A549 (cell line): ENCODE measurements around the gene WNT1. TPM values are rescaled to one million over a fixed set of nuclear protein-coding genes. Genes with fewer than 3 reads are reported as not detected.

Source experiments
- ATAC-seq, 2 experiments: fragments of 200-7000 bp in 1 of 2; fragments of >200 bp in 1 of 2; cut with Nextera tagmentation in 1 of 2; cut with Tn5 transposase in 1 of 2; 3 replicates each; pipeline versions ENCODE4 v1.8.0 to v1.9.1; 2018 to 2020; ENCODE audit warnings: mild to moderate bottlenecking in 1 of 2, moderate library complexity in 1 of 2
- CTCF ChIA-PET: fragments of 300-600 bp; sonication (Branson Sonifier 250); formaldehyde crosslinking; extraction: SDS; loops from one replicate; lab custom pipeline; 2021; ENCODE audit warnings: antibody characterized with exemption, inconsistent platforms; lab: Yijun Ruan, JAX
- POLR2A ChIA-PET: fragments of 350-600 bp; formaldehyde crosslinking; extraction: SDS; loops from one replicate; lab custom pipeline; 2021; ENCODE audit warnings: antibody characterized with exemption, inconsistent platforms; lab: Yijun Ruan, JAX
- DNase-seq, 2 experiments: peaks; one replicate each; pipeline versions ENCODE4 v3.0.0 to v3.0.0-alpha.2; 2011 to 2016; ENCODE audit warnings: low read depth in 1 of 2, low spot score in 1 of 2
- FAIRE-seq: peaks from 2 replicates; lab custom pipeline; 2011; peaks lifted over from hg19 to GRCh38; lab: Jason Lieb, UNC
- H3K27ac ChIP-seq, 2 experiments: fragments of >200 bp; sonication (Bioruptor Twin); formaldehyde crosslinking; 3 replicates each; pipeline ENCODE4 v1.5.1; 2016 to 2017
- H3K4me1 ChIP-seq: fragments of >200 bp; sonication (Bioruptor Twin); formaldehyde crosslinking; 3 replicates; pipeline ENCODE4 v1.6.1; 2016
- H3K4me2 ChIP-seq: fragments of >200 bp; sonication (Bioruptor Twin); formaldehyde crosslinking; 3 replicates; pipeline ENCODE4 v1.6.1; 2016
- H3K4me3 ChIP-seq: fragments of >200 bp; sonication (Bioruptor Twin); formaldehyde crosslinking; 3 replicates; pipeline ENCODE4 v1.5.1; 2016
- H3K9me3 ChIP-seq: fragments of >200 bp; sonication (Bioruptor Twin); formaldehyde crosslinking; 3 replicates; pipeline ENCODE4 v1.6.1; 2016
- CBX8 ChIP-seq: fragments of 200-600 bp; sonication (generic); IDR thresholded peaks from 2 replicates; pipeline ENCODE4 v1.6.1; 2016
- CEBPB ChIP-seq, 2 experiments: fragments of >200 bp in 1 of 2; sonication (Bioruptor Twin) in 1 of 2; formaldehyde crosslinking in 1 of 2; IDR thresholded peaks; 2 replicates each; pipeline ENCODE4 v1.6.1; 2012 to 2016
- CHD4 ChIP-seq: fragments of 200-600 bp; sonication (generic); IDR thresholded peaks from 2 replicates; pipeline ENCODE4 v1.6.1; 2016; ENCODE audit warnings: antibody characterized with exemption, mild to moderate bottlenecking, borderline replicate concordance
- EHF ChIP-seq: fragments of 250-450 bp; sonication (Bioruptor Pico); IDR thresholded peaks from 2 replicates; pipeline ENCODE4 v1.5.0; 2020; ENCODE audit warnings: mild to moderate bottlenecking
- ELK1 ChIP-seq: fragments of 150-350 bp; IDR thresholded peaks from 2 replicates; pipeline ENCODE4 v1.6.1; 2014; ENCODE audit warnings: low read depth, mild to moderate bottlenecking, low read length
- EP300 ChIP-seq, 2 experiments: fragments of >200 bp; sonication (Bioruptor Twin); formaldehyde crosslinking; IDR thresholded peaks; 2 replicates in 1 of 2; 3 replicates in 1 of 2; pipeline ENCODE4 v1.6.1; 2016 to 2017
- FOXS1 ChIP-seq: fragments of 250-450 bp; sonication (Bioruptor Pico); IDR thresholded peaks from 2 replicates; pipeline ENCODE4 v1.5.0; 2020; ENCODE audit warnings: mild to moderate bottlenecking, moderate library complexity
- HOXB5 ChIP-seq: fragments of 250-450 bp; sonication (Bioruptor Pico); IDR thresholded peaks from 2 replicates; pipeline ENCODE4 v1.5.0; 2020; ENCODE audit warnings: mild to moderate bottlenecking, moderate library complexity
- KDM5A ChIP-seq: fragments of 200-600 bp; sonication (generic); IDR thresholded peaks from 2 replicates; pipeline ENCODE4 v1.6.1; 2016; ENCODE audit warnings: antibody characterized with exemption, mild to moderate bottlenecking
- MYC ChIP-seq: IDR thresholded peaks from 2 replicates; pipeline ENCODE4 v1.6.1; 2012; ENCODE audit warnings: mild to moderate bottlenecking, inconsistent platforms, low read length, improper control_type of control experiment, borderline replicate concordance
- PHF8 ChIP-seq: fragments of 200-600 bp; sonication (generic); IDR thresholded peaks from 2 replicates; pipeline ENCODE4 v1.6.1; 2016; ENCODE audit warnings: low read depth, mild to moderate bottlenecking, antibody characterized with exemption, moderate library complexity, borderline replicate concordance
- POLR2A ChIP-seq: IDR thresholded peaks from 2 replicates; pipeline ENCODE4 v1.6.1; 2012; ENCODE audit warnings: mild to moderate bottlenecking, low read length
- RAD21 ChIP-seq, 2 experiments: fragments of >200 bp in 1 of 2; sonication (Bioruptor Twin) in 1 of 2; formaldehyde crosslinking in 1 of 2; IDR thresholded peaks in 1 of 2; conservative IDR thresholded peaks in 1 of 2; 2 replicates in 1 of 2; 3 replicates in 1 of 2; pipeline ENCODE4 v1.6.1; 2012 to 2018; ENCODE audit warnings: inconsistent platforms in 1 of 2
- RCOR1 ChIP-seq: fragments of 150-350 bp; IDR thresholded peaks from 2 replicates; pipeline ENCODE4 v1.6.1; 2014; ENCODE audit warnings: antibody characterized with exemption, low read length, low read depth
- RFX5 ChIP-seq: fragments of 450-650 bp; IDR thresholded peaks from 2 replicates; pipeline ENCODE4 v1.7.1; 2014; ENCODE audit warnings: antibody characterized with exemption, mild to moderate bottlenecking, moderate library complexity
- SMC3 ChIP-seq: fragments of >200 bp; sonication (Bioruptor Twin); formaldehyde crosslinking; IDR thresholded peaks from 3 replicates; pipeline ENCODE4 v1.6.1; 2018; ENCODE audit warnings: inconsistent platforms
- TP53 ChIP-seq: fragments of 250-450 bp; sonication (Bioruptor Pico); IDR thresholded peaks from 2 replicates; pipeline ENCODE4 v1.5.0; 2021; ENCODE audit warnings: mild to moderate bottlenecking, moderate library complexity
- ZC3H11A ChIP-seq: fragments of 450-650 bp; IDR thresholded peaks from 2 replicates; pipeline ENCODE4 v1.6.1; 2014; ENCODE audit warnings: antibody characterized with exemption, mild to moderate bottlenecking
- ZSCAN20 ChIP-seq: fragments of 250-450 bp; sonication (Bioruptor Pico); IDR thresholded peaks from 2 replicates; pipeline ENCODE4 v1.8.0; 2022; ENCODE audit warnings: mild to moderate bottlenecking, moderate library complexity
- WGBS: methylation state at CpG from one replicate; pipeline ENCODE4 v1.1.6; 2017; ENCODE audit errors: missing lambda C conversion rate; 5-methylcytosine and 5-hydroxymethylcytosine counted together
- polyA plus RNA-seq, 4 experiments: library from polyadenylated mRNA; depleted of rRNA in 3 of 4; stranded (reverse); fragments of >200 nt; fragmentation: RNase III in 1 of 4; extraction: RNeasy Plus Mini Kit Qiagen cat#74134 plus additional on column Dnase treatment in 1 of 4; gene quantifications; 2 replicates in 3 of 4; 3 replicates in 1 of 4; pipeline ENCODE4 v1.2.3, GENCODE V29; 2011 to 2017
- TF ChIP-seq, protein P1 (sequence below): fragments of >200 bp; sonication (Bioruptor Twin); formaldehyde crosslinking; IDR thresholded peaks from 3 replicates; pipeline ENCODE4 v1.5.1; 2016
- TF ChIP-seq, protein P2 (sequence below): fragments of 250-450 bp; sonication (Bioruptor Pico); IDR thresholded peaks from 2 replicates; pipeline ENCODE4 v1.5.0; 2020; ENCODE audit warnings: low read depth, mild to moderate bottlenecking, moderate library complexity
- TF ChIP-seq, protein P3 (sequence below): fragments of >200 bp; sonication (Bioruptor Twin); formaldehyde crosslinking; IDR thresholded peaks from 2 replicates; pipeline ENCODE4 v1.6.1; 2016
- TF ChIP-seq, protein P4 (sequence below): fragments of 450-650 bp; IDR thresholded peaks from 2 replicates; pipeline ENCODE4 v1.6.1; 2014; ENCODE audit warnings: antibody characterized with exemption

Gene WNT1
- polyA plus RNA-seq, 2 of the 4 experiments (the other 2 are of a cell fraction): not detected

GRCh38 chr12:48988030-48988649, 10.0 kb downstream of the WNT1 start:
- no peaks in the 10 kb centered on the region for H3K9me3 ChIP-seq
- ATAC-seq: peak; percentile 64 to 87
- peak; percentile 39 for FAIRE-seq
- POLR2A ChIA-PET: interaction anchor here (0.6 to 1.4 kb wide), 2 partner anchors 15 to 136 kb away, joined by 3 read pairs; partner anchors contain the start of gene DDX23
- TF ChIP-seq RAD21 (conservative IDR thresholded peaks at IDR 0.05 in 1 of 2, IDR thresholded peaks at IDR 0.05 in 1 of 2) (peak; percentile 15 to 44; a peak in 2 of 5 replicates), SMC3 (peak; percentile 34; the same call in 1 of the 3 replicates), FOXS1 (CRISPR knock-in tag) (no peak), MYC (no peak), HOXB5 (CRISPR knock-in tag) (no peak), CEBPB (IDR thresholded peaks at IDR 0.05) (no peak), RCOR1 (no peak)
- TF ChIP-seq, protein P1, sequence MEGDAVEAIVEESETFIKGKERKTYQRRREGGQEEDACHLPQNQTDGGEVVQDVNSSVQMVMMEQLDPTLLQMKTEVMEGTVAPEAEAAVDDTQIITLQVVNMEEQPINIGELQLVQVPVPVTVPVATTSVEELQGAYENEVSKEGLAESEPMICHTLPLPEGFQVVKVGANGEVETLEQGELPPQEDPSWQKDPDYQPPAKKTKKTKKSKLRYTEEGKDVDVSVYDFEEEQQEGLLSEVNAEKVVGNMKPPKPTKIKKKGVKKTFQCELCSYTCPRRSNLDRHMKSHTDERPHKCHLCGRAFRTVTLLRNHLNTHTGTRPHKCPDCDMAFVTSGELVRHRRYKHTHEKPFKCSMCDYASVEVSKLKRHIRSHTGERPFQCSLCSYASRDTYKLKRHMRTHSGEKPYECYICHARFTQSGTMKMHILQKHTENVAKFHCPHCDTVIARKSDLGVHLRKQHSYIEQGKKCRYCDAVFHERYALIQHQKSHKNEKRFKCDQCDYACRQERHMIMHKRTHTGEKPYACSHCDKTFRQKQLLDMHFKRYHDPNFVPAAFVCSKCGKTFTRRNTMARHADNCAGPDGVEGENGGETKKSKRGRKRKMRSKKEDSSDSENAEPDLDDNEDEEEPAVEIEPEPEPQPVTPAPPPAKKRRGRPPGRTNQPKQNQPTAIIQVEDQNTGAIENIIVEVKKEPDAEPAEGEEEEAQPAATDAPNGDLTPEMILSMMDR: peak; percentile 80
- TF ChIP-seq, protein P2, sequence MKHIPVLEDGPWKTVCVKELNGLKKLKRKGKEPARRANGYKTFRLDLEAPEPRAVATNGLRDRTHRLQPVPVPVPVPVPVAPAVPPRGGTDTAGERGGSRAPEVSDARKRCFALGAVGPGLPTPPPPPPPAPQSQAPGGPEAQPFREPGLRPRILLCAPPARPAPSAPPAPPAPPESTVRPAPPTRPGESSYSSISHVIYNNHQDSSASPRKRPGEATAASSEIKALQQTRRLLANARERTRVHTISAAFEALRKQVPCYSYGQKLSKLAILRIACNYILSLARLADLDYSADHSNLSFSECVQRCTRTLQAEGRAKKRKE (CRISPR knock-in tag): no peak
- TF ChIP-seq, protein P3, sequence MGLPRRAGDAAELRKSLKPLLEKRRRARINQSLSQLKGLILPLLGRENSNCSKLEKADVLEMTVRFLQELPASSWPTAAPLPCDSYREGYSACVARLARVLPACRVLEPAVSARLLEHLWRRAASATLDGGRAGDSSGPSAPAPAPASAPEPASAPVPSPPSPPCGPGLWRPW: no peak
- TF ChIP-seq, all 56 proteins: peak for 3
- Histone ChIP-seq H3K4me3 (no peak overlapping the region), H3K27ac (no peak overlapping the region), H3K4me2 (peak overlapping the region; percentile 43; the same call in 2 of the 3 replicates), H3K4me1 (0 out of 3 replicates have a peak, but pooled peaks cover 5% of the 10 kb centered on the region)
- CTCF ChIA-PET: interaction anchor here (0.6 to 77.5 kb wide), 32 partner anchors 8 to 880 kb away, joined by 3 to 2584 read pairs (median 4); partner anchors contain the start of genes ARF3, DDN, DDX23 and FKBP11
- DNase-seq: peak; percentile 66 to 68
- WGBS: 17% methylated on average over 16 of the region's 16 CpGs

GRCh38 chr12:48990552-48990951, 12.4 kb downstream of the WNT1 start:
- POLR2A ChIA-PET: no interaction called here
- CTCF ChIA-PET: interaction anchor here (1.0 to 77.5 kb wide), 2 partner anchors 36 to 157 kb away, joined by 3 to 2584 read pairs; partner anchors contain the start of genes ARF3, FKBP11, WNT1 and WNT10B
- TF ChIP-seq PHF8: no peak
- TF ChIP-seq CBX8: no peak
- no peak for TF ChIP-seq CHD4
- TF ChIP-seq RFX5: no peak
- TF ChIP-seq POLR2A: no peak
- no peak for TF ChIP-seq HOXB5 (CRISPR knock-in tag)
- no peak for TF ChIP-seq EP300 (IDR thresholded peaks at IDR 0.05)
- no peak for TF ChIP-seq EHF (CRISPR knock-in tag)
- TF ChIP-seq KDM5A: no peak
- no peak for TF ChIP-seq RAD21 (conservative IDR thresholded peaks at IDR 0.05 in 1 of 2, IDR thresholded peaks at IDR 0.05 in 1 of 2)
- TF ChIP-seq ZC3H11A: no peak
- TF ChIP-seq, protein P4, sequence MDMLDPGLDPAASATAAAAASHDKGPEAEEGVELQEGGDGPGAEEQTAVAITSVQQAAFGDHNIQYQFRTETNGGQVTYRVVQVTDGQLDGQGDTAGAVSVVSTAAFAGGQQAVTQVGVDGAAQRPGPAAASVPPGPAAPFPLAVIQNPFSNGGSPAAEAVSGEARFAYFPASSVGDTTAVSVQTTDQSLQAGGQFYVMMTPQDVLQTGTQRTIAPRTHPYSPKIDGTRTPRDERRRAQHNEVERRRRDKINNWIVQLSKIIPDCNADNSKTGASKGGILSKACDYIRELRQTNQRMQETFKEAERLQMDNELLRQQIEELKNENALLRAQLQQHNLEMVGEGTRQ: no peak
- no peak for TF ChIP-seq CEBPB (IDR thresholded peaks at IDR 0.05)
- no peak for TF ChIP-seq ELK1
- no peak for TF ChIP-seq TP53 (CRISPR knock-in tag)
- TF ChIP-seq ZSCAN20 (CRISPR knock-in tag): no peak
- no peak overlapping the region for H3K4me3 ChIP-seq
- DNase-seq: no peak
- 0 out of 3 replicates have a peak, but pooled peaks cover 5% of the 10 kb centered on the region for H3K4me1 ChIP-seq
- FAIRE-seq: no peak
- H3K27ac ChIP-seq: no peak overlapping the region
- H3K4me2 ChIP-seq: no peak overlapping the region
- H3K9me3 ChIP-seq: no peaks in the 10 kb centered on the region
- ATAC-seq: no peak
